Fibroblast of villous mesenchyme (primary cell): ENCODE results near the gene TMOD1. TPM values are rescaled to one million over a fixed set of nuclear protein-coding genes. Genes with fewer than 3 reads are reported as not detected.

Experiments
- DNase-seq: peaks from one replicate; pipeline ENCODE4 v3.0.0-alpha.2; 2010; ENCODE audit warnings: low read depth
- H3K4me3 ChIP-seq: 2 replicates; pipeline ENCODE4 v1.5.1; 2011; ENCODE audit warnings: low read depth, mild to moderate bottlenecking, low read length
- CTCF ChIP-seq: IDR thresholded peaks from 2 replicates; pipeline ENCODE4 v1.5.1; 2012; ENCODE audit warnings: low read depth, mild to moderate bottlenecking, low read length; ENCODE audit not compliant: insufficient read depth
- total RNA-seq: library from RNA; depleted of rRNA; stranded (reverse); fragments of >200 nt; gene quantifications from 2 replicates; pipeline ENCODE4 v1.2.3, GENCODE V29; 2012

The TMOD1 gene
- total RNA-seq, 1 donor = 0.43 TPM

GRCh38 chr9:97510797-97511654 lies 9.6 kb downstream of the TMOD1 start:
- H3K4me3 ChIP-seq = no peak overlapping the region
- DNase-seq = peak; percentile 73
- no peak for TF ChIP-seq CTCF

DNA sequence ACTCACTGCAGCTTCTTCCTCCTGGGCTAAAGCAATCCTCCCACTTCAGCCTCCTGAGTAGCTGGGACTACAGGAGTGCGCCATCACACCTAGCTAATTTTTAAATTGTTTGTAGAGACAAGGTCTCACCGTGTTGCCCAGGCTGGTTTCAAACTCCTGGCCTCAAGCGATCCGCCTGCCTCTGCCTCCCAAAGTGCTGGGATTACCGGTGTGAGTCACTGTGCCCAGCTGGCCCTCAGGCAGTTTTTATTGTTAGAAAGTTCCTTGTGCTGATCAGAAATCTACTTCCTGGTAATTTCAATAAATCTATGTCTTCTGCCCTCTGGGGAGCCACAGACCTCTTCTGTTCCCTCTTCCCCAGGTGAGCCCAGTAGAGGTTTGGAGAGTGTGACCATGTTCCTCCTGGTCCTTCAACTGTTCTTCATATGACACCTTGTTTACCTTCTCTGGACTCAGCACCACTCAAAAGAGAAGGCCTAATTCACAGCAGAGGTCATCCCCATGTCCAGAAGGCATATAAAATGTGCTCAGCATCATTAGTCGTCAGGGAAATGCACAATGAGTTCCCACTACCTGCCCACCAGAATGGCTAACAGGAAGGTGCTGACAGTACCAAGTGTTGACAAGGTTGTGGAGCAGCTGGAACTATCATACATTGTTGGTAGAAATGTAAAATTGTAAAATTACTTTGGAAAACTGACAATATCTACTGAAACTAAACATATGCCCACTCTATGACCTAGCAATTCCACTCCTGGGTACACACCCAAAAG lies 10.4 kb downstream of the TMOD1 start:
- DNase-seq = no peak
- H3K4me3 ChIP-seq = no peak overlapping the region
- no peak for TF ChIP-seq CTCF

GRCh38 chr9:97512966-97513560 lies 11.6 kb downstream of the TMOD1 start:
- no peak for TF ChIP-seq CTCF
- no peak overlapping the region for H3K4me3 ChIP-seq
- DNase-seq = no peak

- H3K4me3 ChIP-seq = no peak overlapping the region
- no peak for TF ChIP-seq CTCF
These were observed 13.1 kb downstream of the TMOD1 start for GRCh38 chr9:97514531-97514930.

GRCh38 chr9:97515662-97516061 lies 14.2 kb downstream of the TMOD1 start:
- TF ChIP-seq CTCF = no peak
- H3K4me3 ChIP-seq = no peak overlapping the region

More at GRCh38 chr9:97514531-97514930, 13.1 kb downstream of the TMOD1 start:
- no peak for DNase-seq

DNA sequence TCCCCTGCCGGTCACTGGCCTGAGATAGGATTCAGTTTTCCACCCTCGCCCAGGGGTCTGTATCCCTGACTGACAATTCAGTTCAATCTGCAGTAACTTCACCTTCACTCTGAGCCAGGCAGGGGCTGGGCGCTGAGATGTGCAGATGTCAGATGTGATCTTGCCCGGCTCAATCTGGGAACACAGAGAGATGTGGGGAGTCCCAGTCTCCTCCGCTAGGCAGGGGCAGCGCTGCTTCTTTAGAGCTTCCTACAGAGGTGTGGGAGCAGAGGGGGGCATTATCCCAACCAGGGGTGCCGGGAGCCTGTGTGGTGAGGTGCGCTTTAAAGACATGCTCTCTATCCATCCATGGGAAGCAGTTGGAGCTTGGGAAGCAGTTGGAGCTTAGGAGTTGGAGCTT lies 14.6 kb downstream of the TMOD1 start:
- TF ChIP-seq CTCF = no peak
- DNase-seq = no peak
- H3K4me3 ChIP-seq = no peak overlapping the region

More at GRCh38 chr9:97515662-97516061, 14.2 kb downstream of the TMOD1 start:
- DNase-seq = no peak
